Esophagus muscularis mucosa (tissue), 4 donors: ENCODE results near the gene PDZD11.

Experiments used
- CTCF ChIP-seq, 3 experiments: fragments of 200-600 bp in 2 of 3; fragments of 450-650 bp in 1 of 3; sonication (generic) in 2 of 3; IDR thresholded peaks; one replicate each; pipeline ENCODE4 v1.5.1; 2017 to 2019; ENCODE audit warnings: antibody characterized with exemption in 3 of 3, mild to moderate bottlenecking in 2 of 3, moderate library complexity in 1 of 3
- EP300 ChIP-seq: sonication (generic); formaldehyde crosslinking; IDR thresholded peaks from one replicate; pipeline ENCODE4 v1.6.1; 2017; ENCODE audit warnings: antibody characterized with exemption
- POLR2A ChIP-seq: fragments of 450-650 bp; IDR thresholded peaks from one replicate; pipeline ENCODE4 v1.6.1; 2017; ENCODE audit warnings: antibody characterized with exemption, moderate library complexity, mild to moderate bottlenecking, low read depth

GRCh38 chrX:70324326-70324725 lies 34.6 kb upstream of the PDZD11 start:
- TF ChIP-seq CTCF (IDR thresholded peaks at IDR 0.05) (no peak), POLR2A (no peak), EP300 (no peak)
